HepG2 (cell line): ENCODE measurements around the gene ZNF318. TPM values are rescaled to one million over a fixed set of nuclear protein-coding genes. Genes with fewer than 3 reads are reported as not detected.

Experiments used
- AHDC1 ChIP-seq: sonication (generic); formaldehyde crosslinking; IDR thresholded peaks from 2 replicates; pipeline ENCODE4 v1.5.1; 2020; ENCODE audit warnings: mild to moderate bottlenecking, missing genetic modification reagents, borderline replicate concordance
- ATRX ChIP-seq: sonication (generic); formaldehyde crosslinking; IDR thresholded peaks from 2 replicates; pipeline ENCODE4 v1.4.0; 2020; ENCODE audit warnings: missing genetic modification reagents, borderline replicate concordance
- GATAD1 ChIP-seq: IDR thresholded peaks from 2 replicates; pipeline ENCODE4 v1.6.1; 2016; ENCODE audit warnings: missing genetic modification reagents, missing compliant biosample characterization
- HDAC1 ChIP-seq: sonication (generic); formaldehyde crosslinking; IDR thresholded peaks from 2 replicates; pipeline ENCODE4 v1.5.1; 2020; ENCODE audit warnings: mild to moderate bottlenecking, missing genetic modification reagents
- KLF15 ChIP-seq: sonication (generic); formaldehyde crosslinking; IDR thresholded peaks from 2 replicates; pipeline ENCODE4 v1.8.1; 2023; ENCODE audit warnings: borderline replicate concordance, mild to moderate bottlenecking, inconsistent platforms, missing genetic modification reagents, mixed read lengths
- MED1 ChIP-seq: sonication (generic); formaldehyde crosslinking; IDR thresholded peaks from 2 replicates; pipeline ENCODE4 v1.4.0; 2020; ENCODE audit warnings: missing genetic modification reagents
- NCOA1 ChIP-seq: sonication (generic); formaldehyde crosslinking; IDR thresholded peaks from 2 replicates; pipeline ENCODE4 v1.9.0; 2021; ENCODE audit warnings: missing genetic modification reagents
- NFE2L2 ChIP-seq: fragments of 150-350 bp; IDR thresholded peaks from 2 replicates; pipeline ENCODE4 v1.6.1; 2014; ENCODE audit warnings: low read length
- PHF21A ChIP-seq: sonication (generic); formaldehyde crosslinking; IDR thresholded peaks from 2 replicates; pipeline ENCODE4 v1.5.0; 2020; ENCODE audit warnings: mild to moderate bottlenecking, missing genetic modification reagents
- PHF8 ChIP-seq: sonication (generic); formaldehyde crosslinking; IDR thresholded peaks from 2 replicates; pipeline ENCODE4 v1.5.0; 2020; ENCODE audit warnings: missing genetic modification reagents
- POLR2AphosphoS5 ChIP-seq: IDR thresholded peaks from 2 replicates; pipeline ENCODE4 v1.6.1; 2012; ENCODE audit warnings: low read depth, low read length
- SPEN ChIP-seq: sonication (generic); formaldehyde crosslinking; IDR thresholded peaks from 2 replicates; pipeline ENCODE4 v1.5.1; 2020; ENCODE audit warnings: low read depth, mild to moderate bottlenecking, missing genetic modification reagents
- TCF12 ChIP-seq, 2 experiments: fragments of 450-650 bp in 1 of 2; sonication (generic) in 1 of 2; formaldehyde crosslinking in 1 of 2; IDR thresholded peaks; 2 replicates each; pipeline versions ENCODE4 v1.6.1 to v1.8.0; 2017 to 2022; ENCODE audit warnings: antibody characterized with exemption in 1 of 2, mild to moderate bottlenecking in 1 of 2, missing genetic modification reagents in 1 of 2, moderate library complexity in 1 of 2
- ZBTB33 ChIP-seq: sonication (generic); formaldehyde crosslinking; IDR thresholded peaks from 2 replicates; pipeline ENCODE4 v1.4.0; 2020; ENCODE audit warnings: missing genetic modification reagents
- ZBTB7B ChIP-seq: sonication (generic); formaldehyde crosslinking; IDR thresholded peaks from 2 replicates; pipeline ENCODE4 v1.4.0; 2020; ENCODE audit warnings: missing genetic modification reagents
- ZNF12 ChIP-seq: sonication (generic); formaldehyde crosslinking; IDR thresholded peaks from 2 replicates; pipeline ENCODE4 v1.5.0; 2020; ENCODE audit warnings: missing genetic modification reagents
- ZNF143 ChIP-seq: sonication (generic); formaldehyde crosslinking; IDR thresholded peaks from 2 replicates; pipeline ENCODE4 v1.4.0; 2020; ENCODE audit warnings: missing genetic modification reagents
- ZNF296 ChIP-seq: sonication (generic); formaldehyde crosslinking; conservative IDR thresholded peaks from 2 replicates; pipeline ENCODE4 v1.5.0; 2020; ENCODE audit warnings: mild to moderate bottlenecking, missing genetic modification reagents
- ZNF329 ChIP-seq: sonication (generic); formaldehyde crosslinking; IDR thresholded peaks from 2 replicates; pipeline ENCODE4 v1.9.0; 2021; ENCODE audit warnings: low read depth, mild to moderate bottlenecking, missing genetic modification reagents
- ZNF552 ChIP-seq: sonication (generic); formaldehyde crosslinking; IDR thresholded peaks from 2 replicates; pipeline ENCODE4 v1.9.0; 2022; ENCODE audit warnings: missing genetic modification reagents, mild to moderate bottlenecking, borderline replicate concordance
- ZNF720 ChIP-seq: sonication (generic); formaldehyde crosslinking; IDR thresholded peaks from 2 replicates; pipeline ENCODE4 v1.4.0; 2020; ENCODE audit warnings: missing genetic modification reagents
- ZNF737 ChIP-seq: sonication (generic); formaldehyde crosslinking; IDR thresholded peaks from 2 replicates; pipeline ENCODE4 v1.5.0; 2020; ENCODE audit warnings: missing genetic modification reagents, mild to moderate bottlenecking, borderline replicate concordance
- ZNF883 ChIP-seq: sonication (generic); formaldehyde crosslinking; IDR thresholded peaks from 2 replicates; pipeline ENCODE4 v1.5.1; 2020; ENCODE audit warnings: mild to moderate bottlenecking, missing genetic modification reagents; ENCODE audit errors: not compliant biosample characterization
- polyA plus RNA-seq, 8 experiments: library from polyadenylated mRNA; depleted of rRNA in 3 of 8; stranded (reverse) in 7 of 8; unstranded in 1 of 8; fragments of >200 nt; fragmentation: Illumina TruSeq in 4 of 8; extraction: Trizol in 4 of 8; gene quantifications; 2 replicates each; pipeline versions ENCODE4 v1.2.1 to v1.2.3, GENCODE V29; 2011 to 2016; ENCODE audit warnings: low read depth in 4 of 8, missing spikeins in 1 of 8, mixed read lengths in 1 of 8; ENCODE audit not compliant: insufficient read depth in 1 of 8
- total RNA-seq, 5 experiments: library from RNA; depleted of rRNA; stranded (reverse); fragments of >200 nt; fragmentation: Illumina TruSeq; extraction: Trizol; gene quantifications; 2 replicates each; pipeline ENCODE4 v1.2.3, GENCODE V29; 2016; ENCODE audit warnings: low read depth in 1 of 5

The ZNF318 gene
- total and polyA plus RNA-seq, 2 of the 13 experiments (the other 11 are each of a cell fraction or from before 2014, with no cell fraction given), result 13.0 to 14.5 TPM

- TF ChIP-seq ZNF737 (CRISPR knock-in tag) (no peak), MED1 (no peak), KLF15 (CRISPR knock-in tag) (0 out of 2 replicates have a peak, but pooled peaks have one; percentile 47), PHF8 (CRISPR knock-in tag) (no peak; the same call in 1 of the 2 replicates), ZNF720 (no peak), ZNF143 (CRISPR knock-in tag) (no peak), POLR2AphosphoS5 (peak; percentile 48; the same call in 1 of the 2 replicates), AHDC1 (CRISPR knock-in tag) (no peak), ZBTB33 (CRISPR knock-in tag) (peak; percentile 51; the same call in 1 of the 2 replicates), TCF12 (IDR thresholded peaks at IDR 0.05) (no peak), TCF12 (CRISPR knock-in tag; IDR thresholded peaks at IDR 0.05) (no peak), ZNF12 (CRISPR knock-in tag) (no peak), NCOA1 (no peak), NFE2L2 (no peak), SPEN (CRISPR knock-in tag) (no peak), ZNF883 (peak; percentile 69), GATAD1 (CRISPR knock-in tag) (0 out of 2 replicates have a peak, but pooled peaks have one; percentile 12), PHF21A (CRISPR knock-in tag) (no peak; the same call in 1 of the 2 replicates), ZNF552 (CRISPR knock-in tag) (no peak), HDAC1 (0 out of 2 replicates have a peak, but pooled peaks have one; percentile 48), ATRX (CRISPR knock-in tag) (no peak), ZBTB7B (CRISPR knock-in tag) (no peak), ZNF329 (no peak), ZNF296 (CRISPR knock-in tag) (no peak; the same call in 1 of the 2 replicates)
Measured at GRCh38 chr6:43308101-43308989, 61.1 kb downstream of the ZNF318 start, which contains the start of gene CRIP3 (continued).
